HEK293 (cell line): ENCODE measurements around the gene ZNF709.
A peak's percentile ranks its signal among the peaks of the same experiment; 100 is the strongest.

ENCODE experiments used
- BCL11A ChIP-seq: fragments of 450-650 bp; formaldehyde crosslinking; IDR thresholded peaks from 2 replicates; pipeline ENCODE4 v1.5.1; 2016; ENCODE audit warnings: low read depth, missing biosample characterization, missing genetic modification characterization
- CTCF ChIP-seq: fragments of 450-650 bp; formaldehyde crosslinking; IDR thresholded peaks from 2 replicates; pipeline ENCODE4 v1.5.1; 2016; ENCODE audit warnings: missing biosample characterization, missing genetic modification characterization
- GFI1B ChIP-seq: fragments of 450-650 bp; formaldehyde crosslinking; IDR thresholded peaks from 2 replicates; pipeline ENCODE4 v1.5.1; 2016; ENCODE audit warnings: missing biosample characterization, missing genetic modification characterization
- MEIS1 ChIP-seq: sonication (generic); formaldehyde crosslinking; IDR thresholded peaks from 2 replicates; pipeline ENCODE4 v1.8.1; 2022; ENCODE audit warnings: missing genetic modification reagents, mild to moderate bottlenecking, borderline replicate concordance
- ZBTB10 ChIP-seq: fragments of 450-650 bp; formaldehyde crosslinking; IDR thresholded peaks from 2 replicates; pipeline ENCODE4 v1.5.1; 2016; ENCODE audit warnings: missing biosample characterization, missing genetic modification characterization
- ZBTB17 ChIP-seq: fragments of 450-650 bp; formaldehyde crosslinking; IDR thresholded peaks from 2 replicates; pipeline ENCODE4 v1.5.1; 2016; ENCODE audit warnings: missing biosample characterization, missing genetic modification characterization
- ZBTB20 ChIP-seq: fragments of 450-650 bp; formaldehyde crosslinking; IDR thresholded peaks from 2 replicates; pipeline ENCODE4 v1.5.1; 2016; ENCODE audit warnings: missing biosample characterization, missing genetic modification characterization
- ZBTB26 ChIP-seq: fragments of 450-650 bp; formaldehyde crosslinking; optimal IDR thresholded peaks from 2 replicates; pipeline ENCODE3; 2016; ENCODE audit warnings: missing biosample characterization, mild to moderate bottlenecking, missing genetic modification characterization
- ZBTB6 ChIP-seq: fragments of 450-650 bp; formaldehyde crosslinking; IDR thresholded peaks from 2 replicates; pipeline ENCODE4 v1.5.1; 2017; ENCODE audit warnings: missing biosample characterization, missing genetic modification characterization
- ZBTB7A ChIP-seq: fragments of 450-650 bp; formaldehyde crosslinking; IDR thresholded peaks from 2 replicates; pipeline ENCODE4 v1.5.1; 2016; ENCODE audit warnings: low read depth, missing biosample characterization, missing genetic modification characterization
- ZFP3 ChIP-seq: fragments of 450-650 bp; formaldehyde crosslinking; IDR thresholded peaks from 2 replicates; pipeline ENCODE4 v1.5.1; 2016; ENCODE audit warnings: low read depth, missing biosample characterization, missing genetic modification characterization
- ZNF121 ChIP-seq: fragments of 450-650 bp; formaldehyde crosslinking; IDR thresholded peaks from 2 replicates; pipeline ENCODE4 v1.5.1; 2016; ENCODE audit warnings: missing biosample characterization, missing genetic modification characterization
- ZNF843 ChIP-seq: fragments of 450-650 bp; formaldehyde crosslinking; IDR thresholded peaks from 2 replicates; pipeline ENCODE4 v1.5.1; 2016; ENCODE audit warnings: missing biosample characterization, missing genetic modification characterization

GRCh38 chr19:12484371-12485051 lies at the start of gene ZNF709:
- TF ChIP-seq ZBTB26 (tag by site-specific recombination), result peak; percentile 35
- TF ChIP-seq BCL11A (tag by site-specific recombination), result no peak
- 0 out of 2 replicates have a peak, but pooled peaks have one; percentile 21 for TF ChIP-seq CTCF (tag by site-specific recombination)
- TF ChIP-seq GFI1B, result no peak
- TF ChIP-seq ZNF121 (tag by site-specific recombination), result no peak
- no peak for TF ChIP-seq ZBTB6 (tag by site-specific recombination)
- TF ChIP-seq ZNF843, result peak; percentile 48; the same call in 1 of the 2 replicates
- no peak; the same call in 1 of the 2 replicates for TF ChIP-seq ZBTB17
- peak; percentile 92 for TF ChIP-seq ZBTB7A (tag by site-specific recombination)
- TF ChIP-seq ZFP3, result no peak
- no peak for TF ChIP-seq MEIS1 (CRISPR knock-in tag)
- peak; percentile 88 for TF ChIP-seq ZBTB10 (tag by site-specific recombination)
- TF ChIP-seq ZBTB20 (tag by site-specific recombination), result peak; percentile 83
